Motor neuron (in vitro differentiated cells): Measurements from ENCODE around the gene IGFBP4. TPM values are rescaled to one million over a fixed set of nuclear protein-coding genes. Genes with fewer than 3 reads are reported as not detected.

ENCODE experiments used
- ATAC-seq, 8 experiments: fragments of 200-7000 bp; cut with Tn5 transposase; replicated peaks in 6 of 8; 2 replicates each; pipeline ENCODE4 v1.8.0; 2021; ENCODE audit warnings: mild to moderate bottlenecking in 8 of 8, moderate library complexity in 8 of 8
- H3K27ac ChIP-seq, 2 donors: fragments of 250-450 bp; sonication (Bioruptor Pico); 2 replicates each; pipeline ENCODE4 v1.9.0; 2021; ENCODE audit warnings: antibody characterized with exemption in 2 of 2, mild to moderate bottlenecking in 2 of 2, moderate library complexity in 1 of 2
- H3K4me1 ChIP-seq, 2 donors: fragments of 250-450 bp; sonication (Bioruptor Pico); replicated peaks in 1 of 2; 2 replicates each; pipeline ENCODE4 v1.6.1; 2021; ENCODE audit warnings: antibody characterized with exemption in 2 of 2, mild to moderate bottlenecking in 2 of 2, moderate library complexity in 1 of 2
- H3K4me3 ChIP-seq, 5 donors: fragments of 250-450 bp; sonication (Bioruptor Pico); 2 replicates each; pipeline ENCODE4 v1.9.0; 2021; ENCODE audit warnings: antibody characterized with exemption in 5 of 5, mild to moderate bottlenecking in 5 of 5, moderate library complexity in 4 of 5
- WGBS, 10 experiments: fragments of 450-650 bp; shearing (Covaris generic); methylation state at CpG; one replicate each; pipeline ENCODE4 v1.0.0; 2022; 5-methylcytosine and 5-hydroxymethylcytosine counted together
- in situ Hi-C, 9 experiments: fragments of 400-800 bp; cut with MboI; loops; one replicate each; pipeline ENCODE4 v1.15.0; 2021; ENCODE audit warnings: low sequenced_read_pairs in 9 of 9, low pct_unique_long_range_greater_than_20kb in 2 of 9; ENCODE audit not compliant: unreplicated experiment in 9 of 9
- total RNA-seq, 8 experiments: library from RNA; unstranded; fragments of 300-600 nt; gene quantifications; 2 replicates each; pipeline versions ENCODE4 v1.2.3 to v1.2.4, GENCODE V29; 2022

Gene IGFBP4
- total RNA-seq, 8 experiments from 2014 or later, result 2.8 to 52.0 (median 7.9) TPM

- peak in 1 of 8 experiments; percentile 26 for ATAC-seq
- H3K4me3 ChIP-seq, result no peak overlapping the region
- in situ Hi-C loops, result loop anchor here in 1 of 9 experiments (25.0 kb wide), 1 partner anchor 88 kb away; the partner anchor contains the start of gene GJD3
- H3K4me1 ChIP-seq, result peaks cover 14 to 18% of the 10 kb centered on the region in 2 donors
- WGBS, 10 experiments, result 70 to 100% (median 92%) methylated on average over 1 to 3 of the region's 3 CpGs; no CpG with 5 or more reads in 5 of the 10 experiments
- no peak overlapping the region for H3K27ac ChIP-seq
Measured at GRCh38 chr17:40450175-40450574, 6.9 kb downstream of the IGFBP4 start.

GRCh38 chr17:40451420-40451819 is 8.2 kb downstream of the IGFBP4 start:
- Histone ChIP-seq H3K27ac (no peak overlapping the region), H3K4me1 (peaks cover 11 to 12% of the 10 kb centered on the region in 2 donors), H3K4me3 (no peak overlapping the region)
- ATAC-seq, result no peak
- WGBS, 10 experiments, result 17 to 100% (median 60%) methylated on average over 1 to 4 of the region's 6 CpGs; no CpG with 5 or more reads in 4 of the 10 experiments
- in situ Hi-C loops, result loop anchor here in 1 of 9 experiments (25.0 kb wide), 1 partner anchor 89 kb away; the partner anchor contains the start of gene GJD3

- Histone ChIP-seq H3K4me1 (peaks cover 11 to 12% of the 10 kb centered on the region in 2 donors), H3K4me3 (no peak overlapping the region), H3K27ac (peak overlapping the region; percentile 22 to 63)
- in situ Hi-C loops, result loop anchor here in 1 of 9 experiments (25.0 kb wide), 1 partner anchor 90 kb away; the partner anchor contains the start of gene GJD3
- peak in 5 of 8 experiments; percentile 62 to 93 (median 92) for ATAC-seq
- WGBS, 10 experiments, result 11 to 100% (median 40%) methylated on average over 1 to 3 of the region's 7 CpGs; no CpG with 5 or more reads in 5 of the 10 experiments
Measured at GRCh38 chr17:40452216-40452787, 9.1 kb downstream of the IGFBP4 start.

DNA sequence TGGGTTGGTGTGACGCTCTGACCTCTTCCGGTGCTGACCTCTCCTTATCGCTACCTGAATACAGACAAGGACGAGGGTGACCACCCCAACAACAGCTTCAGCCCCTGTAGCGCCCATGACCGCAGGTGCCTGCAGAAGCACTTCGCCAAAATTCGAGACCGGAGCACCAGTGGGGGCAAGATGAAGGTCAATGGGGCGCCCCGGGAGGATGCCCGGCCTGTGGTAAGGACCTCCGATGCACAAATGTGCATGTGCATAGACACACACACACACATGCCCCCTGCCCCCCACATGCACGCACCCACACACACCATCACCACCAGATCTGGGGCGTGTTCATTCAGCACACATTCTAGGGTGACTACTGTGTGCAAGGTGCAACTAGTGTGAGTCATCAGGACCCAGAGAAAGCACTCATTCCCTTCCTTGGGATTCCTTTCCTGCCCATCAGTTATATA is 9.7 kb downstream of the IGFBP4 start:
- in situ Hi-C loops, result loop anchor here in 1 of 9 experiments (25.0 kb wide), 1 partner anchor 91 kb away; the partner anchor contains the start of gene GJD3
- peak in 1 of 8 experiments; percentile 15 for ATAC-seq
- H3K4me1 ChIP-seq, result peaks cover 14 to 18% of the 10 kb centered on the region in 2 donors
- H3K27ac ChIP-seq, result peak overlapping the region; percentile 51 to 63
- WGBS, 10 experiments, result 81 to 100% (median 99%) methylated on average over 2 to 10 of the region's 15 CpGs; no CpG with 5 or more reads in 6 of the 10 experiments
- H3K4me3 ChIP-seq, result no peak overlapping the region

- in situ Hi-C loops, result loop anchor here in 1 of 9 experiments (25.0 kb wide), 1 partner anchor 92 kb away; the partner anchor contains the start of gene GJD3
- WGBS, 10 experiments, result 0 to 97% (median 86%) methylated on average over 1 to 11 of the region's 19 CpGs; no CpG with 5 or more reads in 2 of the 10 experiments
- H3K27ac ChIP-seq, result no peak overlapping the region
- no peak overlapping the region for H3K4me3 ChIP-seq
- ATAC-seq, result peak in 2 of 8 experiments; percentile 54 to 55
- H3K4me1 ChIP-seq, result peaks cover 21 to 27% of the 10 kb centered on the region in 2 donors
Measured at GRCh38 chr17:40453881-40454612, 10.8 kb downstream of the IGFBP4 start.

DNA sequence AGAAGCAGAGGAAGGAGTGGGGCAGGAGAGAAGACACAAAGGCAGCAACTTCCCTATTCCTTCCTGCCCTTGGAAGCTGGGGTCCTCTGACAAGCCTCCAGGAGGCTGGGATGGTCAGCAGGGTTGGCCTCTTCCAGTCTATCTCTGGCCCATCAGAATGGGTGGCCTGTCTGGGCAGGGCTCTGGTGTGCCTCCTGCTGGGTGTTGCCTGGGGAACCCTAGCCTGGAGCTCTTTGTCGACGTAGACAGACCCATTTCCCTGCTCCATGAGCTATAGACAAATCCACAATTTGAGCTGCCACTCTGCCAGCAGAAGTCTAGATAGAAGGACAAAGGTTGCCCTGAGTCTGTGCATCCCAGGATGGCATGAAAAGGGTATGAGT is 11.4 kb downstream of the IGFBP4 start:
- Histone ChIP-seq H3K27ac (no peak overlapping the region), H3K4me3 (no peak overlapping the region), H3K4me1 (peaks cover 25 to 27% of the 10 kb centered on the region in 2 donors)
- in situ Hi-C loops, result loop anchor here in 1 of 9 experiments (25.0 kb wide), 1 partner anchor 92 kb away; the partner anchor contains the start of gene GJD3
- WGBS, 10 experiments, result 10 to 50% methylated on average over 2 of the region's 2 CpGs; no CpG with 5 or more reads in 8 of the 10 experiments
- ATAC-seq, result peak in 2 of 8 experiments; percentile 50 to 57

GRCh38 chr17:40456396-40456951 is 13.2 kb downstream of the IGFBP4 start:
- Histone ChIP-seq H3K4me3 (no peak overlapping the region), H3K4me1 (peaks cover 39 to 40% of the 10 kb centered on the region in 2 donors), H3K27ac (no peak overlapping the region)
- 31 to 100% (median 90%) methylated on average over 1 to 7 of the region's 16 CpGs; no CpG with 5 or more reads in 6 of the 10 experiments for WGBS, 10 experiments
- no peak for ATAC-seq
- in situ Hi-C loops, result loop anchor here in 1 of 9 experiments (25.0 kb wide), 1 partner anchor 94 kb away; the partner anchor contains the start of gene GJD3

- Histone ChIP-seq H3K4me3 (no peak overlapping the region), H3K27ac (no peak overlapping the region), H3K4me1 (peaks cover 33 to 38% of the 10 kb centered on the region in 2 donors)
- in situ Hi-C loops, result loop anchor here in 1 of 9 experiments (25.0 kb wide), 1 partner anchor 95 kb away; the partner anchor contains the start of gene GJD3
- 60 to 100% (median 82%) methylated on average over 1 of the region's 3 CpGs; no CpG with 5 or more reads in 6 of the 10 experiments for WGBS, 10 experiments
- ATAC-seq, result no peak
Measured at GRCh38 chr17:40457369-40457768, 14.1 kb downstream of the IGFBP4 start.

DNA sequence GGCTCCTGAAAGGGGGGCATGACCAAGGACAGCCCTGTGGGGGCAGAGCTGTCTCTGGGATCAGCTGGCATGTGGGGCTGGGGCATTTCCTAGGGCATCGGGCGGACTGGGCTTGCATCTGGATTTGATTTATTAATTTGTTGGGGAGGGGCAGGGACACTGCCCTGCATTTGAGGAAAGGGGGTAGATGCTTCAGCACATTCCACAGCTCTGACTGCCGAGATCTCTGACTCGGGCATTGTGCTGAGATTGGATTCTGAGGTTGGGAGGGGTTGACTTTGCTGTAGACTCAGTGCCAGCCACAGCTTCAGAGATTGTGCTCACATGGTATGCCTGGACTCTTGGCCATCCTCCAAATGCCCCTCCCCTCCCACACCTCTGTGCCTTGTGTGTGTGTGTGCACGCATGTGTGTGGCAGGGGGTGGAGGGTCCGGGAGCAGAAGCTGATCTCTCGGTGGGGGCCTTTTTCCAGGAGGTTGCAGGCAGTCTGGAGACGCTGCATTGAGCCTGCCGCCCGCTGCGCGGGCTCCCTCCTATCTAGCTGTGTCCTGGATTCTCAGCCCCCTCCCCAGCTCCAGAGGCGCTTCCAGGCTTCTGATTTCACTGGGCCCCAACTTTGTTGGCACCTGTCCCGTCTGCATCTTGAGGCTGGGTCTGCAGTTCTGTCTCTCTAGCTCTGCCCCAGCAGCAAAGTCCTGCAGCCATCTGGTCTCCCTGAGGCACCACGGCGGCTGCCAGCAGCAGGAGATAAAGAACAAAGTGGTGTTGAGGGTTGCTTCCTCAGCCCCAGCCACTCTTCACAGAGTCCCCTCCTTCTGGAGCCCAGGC is 14.9 kb downstream of the IGFBP4 start:
- in situ Hi-C loops, result loop anchor here in 1 of 9 experiments (25.0 kb wide), 1 partner anchor 96 kb away; the partner anchor contains the start of gene GJD3
- WGBS, 10 experiments, result 10 to 71% (median 44%) methylated on average over 2 to 6 of the region's 16 CpGs; no CpG with 5 or more reads in 6 of the 10 experiments
- Histone ChIP-seq H3K4me3 (no peak overlapping the region), H3K4me1 (peaks cover 35 to 39% of the 10 kb centered on the region in 2 donors), H3K27ac (no peak overlapping the region)
- ATAC-seq, result peak; percentile 63 to 89 (median 84)

GRCh38 chr17:40458851-40459482 is 15.7 kb downstream of the IGFBP4 start:
- Histone ChIP-seq H3K27ac (no peak overlapping the region), H3K4me3 (no peak overlapping the region), H3K4me1 (peaks cover 37 to 39% of the 10 kb centered on the region in 2 donors)
- ATAC-seq, result no peak
- in situ Hi-C loops, result loop anchor here in 1 of 9 experiments (25.0 kb wide), 1 partner anchor 97 kb away; the partner anchor contains the start of gene GJD3
- WGBS, 10 experiments, result 46 to 100% (median 96%) methylated on average over 1 to 5 of the region's 12 CpGs; no CpG with 5 or more reads in 3 of the 10 experiments
